Type B pancreatic cell (in vitro differentiated cells): ENCODE measurements around the gene HK1. TPM values are rescaled to one million over a fixed set of nuclear protein-coding genes. Genes with fewer than 3 reads are reported as not detected.

Source experiments
- DNase-seq: peaks from one replicate; pipeline ENCODE4 v3.0.0; 2021; ENCODE audit warnings: mixed read lengths; ENCODE audit not compliant: unreplicated experiment; ENCODE audit errors: extremely low spot score
- H3K27ac Mint-ChIP-seq: 2 replicates; pipeline ENCODE4 v1.8.0; 2021; ENCODE audit warnings: mild to moderate bottlenecking, mixed read lengths
- H3K27me3 Mint-ChIP-seq: 2 replicates; pipeline ENCODE4 v1.8.0; 2021; ENCODE audit warnings: mixed read lengths
- H3K36me3 Mint-ChIP-seq: 2 replicates; pipeline ENCODE4 v1.8.0; 2021; ENCODE audit warnings: mixed read lengths
- H3K4me1 Mint-ChIP-seq: one replicate; pipeline ENCODE4 v1.8.0; 2021; ENCODE audit warnings: mixed read lengths; ENCODE audit not compliant: unreplicated experiment
- H3K4me3 Mint-ChIP-seq: 2 replicates; pipeline ENCODE4 v1.8.0; 2021; ENCODE audit warnings: mild to moderate bottlenecking, mixed read lengths
- H3K9me3 Mint-ChIP-seq: 2 replicates; pipeline ENCODE4 v1.8.0; 2021; ENCODE audit warnings: mixed read lengths
- CTCF ChIP-seq: fragments of 200-600 bp; sonication (generic); conservative IDR thresholded peaks from 2 replicates; pipeline ENCODE4 v1.5.0; 2021; ENCODE audit warnings: antibody characterized with exemption, mild to moderate bottlenecking
- total RNA-seq: library from RNA; stranded (reverse); gene quantifications from 2 replicates; pipeline ENCODE4 v1.2.1, GENCODE V29; 2021; ENCODE audit warnings: low replicate concordance

The HK1 gene
- total RNA-seq, 1 donor from 2014 or later, result 60.8 TPM

- H3K4me1 Mint-ChIP-seq, result peaks cover 17% of the 10 kb centered on the region
- no peaks in the 10 kb centered on the region for H3K9me3 Mint-ChIP-seq
- no peak for DNase-seq
- no peaks in the 10 kb centered on the region for H3K36me3 Mint-ChIP-seq
- H3K27ac Mint-ChIP-seq, result no peak overlapping the region
- no peak overlapping the region for H3K4me3 Mint-ChIP-seq
- no peak for TF ChIP-seq CTCF
- H3K27me3 Mint-ChIP-seq, result no peaks in the 10 kb centered on the region
These were observed 81.3 kb downstream of the HK1 start for GRCh38 chr10:69359594-69359993.

DNA sequence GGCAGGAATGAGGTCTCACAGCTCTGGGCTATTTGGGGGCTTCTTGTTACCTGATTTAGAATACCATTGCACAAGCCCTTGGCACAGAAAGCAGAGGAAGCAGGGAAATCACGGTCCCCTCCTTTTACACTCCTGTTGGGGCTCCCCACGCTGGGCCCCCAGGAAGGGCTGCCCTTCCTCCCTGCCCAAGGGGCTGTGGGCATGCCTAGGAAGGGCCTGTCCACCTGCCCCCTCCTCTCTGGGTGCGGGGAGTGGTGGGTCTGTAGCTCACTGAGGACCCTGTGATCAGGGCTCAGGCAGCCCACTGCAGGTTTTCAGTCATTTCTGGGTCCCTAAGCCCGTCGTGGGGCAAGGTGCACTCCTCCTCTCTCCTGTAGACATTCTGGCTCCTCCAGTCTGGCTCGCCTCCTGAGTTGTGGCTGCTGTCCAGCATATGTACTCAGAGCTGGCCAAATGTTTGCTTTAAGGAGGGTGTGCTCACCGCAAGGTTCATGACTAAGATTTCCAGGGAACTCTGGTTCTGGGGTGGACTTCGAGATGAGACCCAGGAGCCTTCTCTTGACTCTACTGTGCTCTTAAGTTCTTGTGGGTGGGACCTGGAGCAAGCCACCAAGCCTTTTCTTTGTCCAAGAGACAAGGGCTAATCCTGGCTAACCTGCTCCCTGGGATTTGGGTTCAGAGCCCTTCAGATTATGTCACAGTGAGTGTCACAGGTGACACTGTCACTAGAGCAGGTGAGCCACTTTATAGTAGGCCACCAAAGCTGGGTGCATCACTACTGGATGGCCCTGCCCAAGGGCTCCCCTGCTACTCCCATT is 82.4 kb downstream of the HK1 start:
- peak overlapping the region; percentile 16 for H3K27ac Mint-ChIP-seq
- no peak for DNase-seq
- no peak for TF ChIP-seq CTCF
- no peaks in the 10 kb centered on the region for H3K27me3 Mint-ChIP-seq
- no peaks in the 10 kb centered on the region for H3K9me3 Mint-ChIP-seq
- H3K4me3 Mint-ChIP-seq, result no peak overlapping the region
- peaks cover 25% of the 10 kb centered on the region for H3K4me1 Mint-ChIP-seq
- no peaks in the 10 kb centered on the region for H3K36me3 Mint-ChIP-seq

DNA sequence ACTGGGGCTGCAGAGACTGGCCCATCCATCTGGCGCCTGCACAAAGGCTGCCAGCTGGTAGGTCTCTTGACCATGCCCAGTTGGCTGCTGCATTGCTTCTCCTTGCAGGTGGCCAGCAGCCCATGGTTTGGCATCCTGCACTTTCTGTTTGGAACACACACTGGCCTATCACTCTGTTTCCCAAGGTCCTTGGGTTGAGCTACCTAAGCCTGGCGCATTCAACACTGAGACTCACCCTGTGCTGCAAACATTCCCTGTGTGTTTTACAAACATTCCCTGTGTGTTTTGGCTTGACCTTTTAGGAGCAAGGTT is 83.0 kb downstream of the HK1 start:
- H3K4me1 Mint-ChIP-seq, result peaks cover 25% of the 10 kb centered on the region
- H3K36me3 Mint-ChIP-seq, result no peaks in the 10 kb centered on the region
- no peaks in the 10 kb centered on the region for H3K9me3 Mint-ChIP-seq
- H3K27ac Mint-ChIP-seq, result peak overlapping the region; percentile 24
- no peak overlapping the region for H3K4me3 Mint-ChIP-seq
- no peaks in the 10 kb centered on the region for H3K27me3 Mint-ChIP-seq
- TF ChIP-seq CTCF, result no peak
- no peak for DNase-seq

DNA sequence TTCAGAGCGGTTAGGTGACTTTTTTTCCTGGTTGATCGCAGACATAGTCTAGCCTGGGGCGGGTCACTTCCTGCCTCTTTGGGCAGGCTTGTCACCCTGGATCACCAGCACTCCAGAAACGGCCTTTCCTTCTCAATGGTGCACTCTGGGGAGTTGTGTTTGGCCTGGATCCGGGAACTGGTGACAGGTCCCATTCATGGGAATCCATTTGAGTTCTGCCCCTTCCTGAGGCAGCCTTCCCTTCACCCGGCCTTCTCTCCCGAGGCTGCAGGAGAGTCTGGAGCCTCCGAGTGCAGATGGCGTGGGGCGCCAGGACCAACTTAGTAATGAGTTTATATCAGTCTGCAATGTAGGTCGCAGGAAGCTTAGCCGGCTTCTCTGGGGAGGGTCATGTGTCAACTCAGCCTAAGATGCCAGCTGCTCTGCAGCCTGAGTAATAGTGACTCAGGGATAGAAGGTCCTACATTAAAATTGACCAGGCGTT is 84.2 kb downstream of the HK1 start:
- Mint-ChIP-seq H3K9me3 (no peaks in the 10 kb centered on the region), H3K27ac (peak overlapping the region; percentile 26), H3K4me3 (no peak overlapping the region), H3K36me3 (no peaks in the 10 kb centered on the region), H3K27me3 (no peaks in the 10 kb centered on the region), H3K4me1 (peaks cover 25% of the 10 kb centered on the region)
- no peak for TF ChIP-seq CTCF
- DNase-seq, result no peak

DNA sequence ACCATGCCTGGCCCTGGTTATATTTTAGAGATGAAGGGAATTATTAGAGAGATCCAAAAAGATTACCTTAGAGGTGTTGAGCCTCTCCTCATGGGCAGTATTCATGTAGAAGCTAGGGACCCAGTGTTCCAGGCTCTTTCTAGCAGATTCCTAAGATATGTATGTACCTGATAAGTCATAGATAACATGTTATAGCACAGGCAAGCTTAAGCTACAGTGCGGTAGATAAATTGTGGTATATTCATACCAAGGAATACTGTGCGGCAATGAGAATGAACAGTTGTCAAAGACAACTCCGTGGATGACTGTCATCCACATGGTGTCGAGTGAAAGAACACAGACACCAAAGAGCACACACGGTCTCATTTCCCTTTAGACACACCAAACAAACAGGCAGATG is 85.4 kb downstream of the HK1 start:
- Mint-ChIP-seq H3K4me3 (peak overlapping the region; percentile 15), H3K9me3 (no peaks in the 10 kb centered on the region), H3K36me3 (no peaks in the 10 kb centered on the region), H3K4me1 (peaks cover 25% of the 10 kb centered on the region), H3K27me3 (no peaks in the 10 kb centered on the region), H3K27ac (no peak overlapping the region)
- DNase-seq, result no peak
- TF ChIP-seq CTCF, result no peak
